Nephron (organoid): ENCODE measurements around the gene PCDHGA5.
A peak's percentile ranks its signal among the peaks of the same experiment; 100 is the strongest.
"Not testable (repeated sequence)": the region's sequence is repeated elsewhere in the genome, so short reads cannot be mapped to it uniquely, and the experiment has no call there.

ENCODE experiments used
- H3K27ac Mint-ChIP-seq, 3 experiments: 2 replicates each; pipeline ENCODE4 v1.8.0; 2020; ENCODE audit warnings: mixed read lengths in 3 of 3, mild to moderate bottlenecking in 2 of 3, moderate library complexity in 1 of 3
- H3K27me3 Mint-ChIP-seq: 2 replicates; pipeline ENCODE4 v1.8.0; 2021; ENCODE audit warnings: low read depth, mild to moderate bottlenecking, moderate library complexity, mixed read lengths
- H3K36me3 Mint-ChIP-seq: 2 replicates; pipeline ENCODE4 v1.8.0; 2020; ENCODE audit warnings: low read depth, mixed read lengths
- H3K4me1 Mint-ChIP-seq: 2 replicates; pipeline ENCODE4 v1.8.0; 2020; ENCODE audit warnings: mixed read lengths
- H3K4me3 Mint-ChIP-seq, 3 experiments: 2 replicates each; pipeline ENCODE4 v1.8.0; 2020; ENCODE audit warnings: mild to moderate bottlenecking in 3 of 3, mixed read lengths in 3 of 3, moderate library complexity in 2 of 3
- H3K9me3 Mint-ChIP-seq: 2 replicates; pipeline ENCODE4 v1.8.0; 2020; ENCODE audit warnings: mixed read lengths
- CTCF ChIP-seq, 3 experiments: fragments of 200-600 bp; sonication (generic); IDR thresholded peaks; one replicate each; pipeline ENCODE4 v1.5.0; 2021; ENCODE audit warnings: antibody characterized with exemption in 3 of 3; ENCODE audit not compliant: unreplicated experiment in 3 of 3

Gene PCDHGA5

GRCh38 chr5:141342773-141343172 lies 21.2 kb upstream of the PCDHGA5 start:
- H3K4me1 Mint-ChIP-seq = no peaks in the 10 kb centered on the region
- peaks cover 4% of the 10 kb centered on the region for H3K27me3 Mint-ChIP-seq
- peaks cover 25% of the 10 kb centered on the region for H3K36me3 Mint-ChIP-seq
- H3K9me3 Mint-ChIP-seq = peaks cover 72% of the 10 kb centered on the region
- TF ChIP-seq CTCF (IDR thresholded peaks at IDR 0.05; ENCODE audit: unreplicated experiment in 3 of 3) = no peak
- H3K27ac Mint-ChIP-seq = no peak overlapping the region
- no peak overlapping the region for H3K4me3 Mint-ChIP-seq

GRCh38 chr5:141343242-141343952 lies 20.6 kb upstream of the PCDHGA5 start, which contains the start of gene PCDHGA3:
Gene PCDHGA3, plus strand, starts transcription at chr5:141343829. Its CDS starts 205 bp downstream, at chr5:141344034.
- Mint-ChIP-seq H3K27ac (no peak within 1 kb of the TSS), H3K9me3 (peaks cover 70% of the 10 kb centered on the region), H3K4me1 (no peaks in the 10 kb centered on the region), H3K4me3 (no peak within 1 kb of the TSS), H3K27me3 (peaks cover 4% of the 10 kb centered on the region), H3K36me3 (peaks cover 25% of the 10 kb centered on the region)
- no peak for TF ChIP-seq CTCF (IDR thresholded peaks at IDR 0.05; ENCODE audit: unreplicated experiment in 3 of 3)

GRCh38 chr5:141343953-141344463 lies 20.0 kb upstream of the PCDHGA5 start:
- no peaks in the 10 kb centered on the region for H3K4me1 Mint-ChIP-seq
- TF ChIP-seq CTCF (IDR thresholded peaks at IDR 0.05; ENCODE audit: unreplicated experiment in 3 of 3) = no peak
- no peak overlapping the region for H3K27ac Mint-ChIP-seq
- H3K4me3 Mint-ChIP-seq = no peak overlapping the region
- peaks cover 4% of the 10 kb centered on the region for H3K27me3 Mint-ChIP-seq
- H3K36me3 Mint-ChIP-seq = peaks cover 22% of the 10 kb centered on the region
- peaks cover 70% of the 10 kb centered on the region for H3K9me3 Mint-ChIP-seq

- no peak for TF ChIP-seq CTCF (IDR thresholded peaks at IDR 0.05; ENCODE audit: unreplicated experiment in 3 of 3)
- Mint-ChIP-seq H3K27ac (no peak overlapping the region), H3K4me3 (no peak overlapping the region), H3K9me3 (peaks cover 76% of the 10 kb centered on the region), H3K36me3 (peaks cover 24% of the 10 kb centered on the region), H3K27me3 (peaks cover 4% of the 10 kb centered on the region), H3K4me1 (no peaks in the 10 kb centered on the region)
Measured at GRCh38 chr5:141345327-141345726, 18.6 kb upstream of the PCDHGA5 start.

GRCh38 chr5:141346017-141346416 lies 17.9 kb upstream of the PCDHGA5 start:
- H3K27ac Mint-ChIP-seq = not testable (repeated sequence)

GRCh38 chr5:141349917-141350619 lies 13.9 kb upstream of the PCDHGA5 start, which contains the start of gene PCDHGB1:
Gene PCDHGB1, plus strand, starts transcription at chr5:141350099. Its CDS starts 162 bp downstream, at chr5:141350261.
- Mint-ChIP-seq H3K27ac (no peak within 1 kb of the TSS), H3K9me3 (peaks cover 54% of the 10 kb centered on the region), H3K27me3 (peaks cover 3% of the 10 kb centered on the region), H3K36me3 (peaks cover 26% of the 10 kb centered on the region), H3K4me1 (no peaks in the 10 kb centered on the region), H3K4me3 (peak within 1 kb of the TSS in 1 of 3 experiments; percentile 45)
- no peak for TF ChIP-seq CTCF (IDR thresholded peaks at IDR 0.05; ENCODE audit: unreplicated experiment in 3 of 3)

More at GRCh38 chr5:141346017-141346416, 17.9 kb upstream of the PCDHGA5 start:
- Mint-ChIP-seq H3K9me3 (peaks cover 75% of the 10 kb centered on the region), H3K36me3 (peaks cover 25% of the 10 kb centered on the region)
- not testable (repeated sequence) for H3K4me3 Mint-ChIP-seq, H3K4me1 Mint-ChIP-seq, H3K27me3 Mint-ChIP-seq
